ENCODE data around the gene FAM114A1.
"Not testable (repeated sequence)": the region's sequence is repeated elsewhere in the genome, so short reads cannot be mapped to it uniquely, and the experiment has no call there.

FAM114A1 gene

DNA sequence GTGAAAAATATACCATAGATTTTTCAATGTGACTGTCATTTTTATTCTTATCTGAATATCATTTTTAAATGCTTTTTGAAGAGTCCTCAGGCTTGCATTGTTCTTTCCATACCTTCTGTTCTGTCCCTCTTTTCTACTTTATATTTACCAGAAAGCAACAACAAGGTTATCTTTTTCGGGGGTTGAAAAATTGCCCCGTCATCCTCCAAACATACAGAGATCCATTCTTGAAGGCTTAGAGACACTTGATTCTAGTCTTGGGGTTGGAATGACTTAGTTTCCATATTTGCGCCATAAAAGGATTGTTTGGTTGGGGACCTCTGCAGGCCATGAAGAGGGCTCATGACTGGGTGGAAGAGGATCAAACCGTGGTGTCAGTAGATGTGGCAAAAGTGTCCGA is 63.5 kb downstream of the FAM114A1 start:
- TF ChIP-seq, protein P1, sequence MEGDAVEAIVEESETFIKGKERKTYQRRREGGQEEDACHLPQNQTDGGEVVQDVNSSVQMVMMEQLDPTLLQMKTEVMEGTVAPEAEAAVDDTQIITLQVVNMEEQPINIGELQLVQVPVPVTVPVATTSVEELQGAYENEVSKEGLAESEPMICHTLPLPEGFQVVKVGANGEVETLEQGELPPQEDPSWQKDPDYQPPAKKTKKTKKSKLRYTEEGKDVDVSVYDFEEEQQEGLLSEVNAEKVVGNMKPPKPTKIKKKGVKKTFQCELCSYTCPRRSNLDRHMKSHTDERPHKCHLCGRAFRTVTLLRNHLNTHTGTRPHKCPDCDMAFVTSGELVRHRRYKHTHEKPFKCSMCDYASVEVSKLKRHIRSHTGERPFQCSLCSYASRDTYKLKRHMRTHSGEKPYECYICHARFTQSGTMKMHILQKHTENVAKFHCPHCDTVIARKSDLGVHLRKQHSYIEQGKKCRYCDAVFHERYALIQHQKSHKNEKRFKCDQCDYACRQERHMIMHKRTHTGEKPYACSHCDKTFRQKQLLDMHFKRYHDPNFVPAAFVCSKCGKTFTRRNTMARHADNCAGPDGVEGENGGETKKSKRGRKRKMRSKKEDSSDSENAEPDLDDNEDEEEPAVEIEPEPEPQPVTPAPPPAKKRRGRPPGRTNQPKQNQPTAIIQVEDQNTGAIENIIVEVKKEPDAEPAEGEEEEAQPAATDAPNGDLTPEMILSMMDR (IDR thresholded peaks at IDR 0.05; ENCODE audit: low read depth, low read length), result no peak
- in situ Hi-C loops (cut with HindIII; ENCODE audit: low sequenced_read_pairs), result no loop called here

GRCh38 chr4:38935391-38936073 is 67.9 kb downstream of the FAM114A1 start:
- no peak overlapping the region for H3K4me3 ChIP-seq (ENCODE audit: low read depth, low read length)
- in situ Hi-C loops (cut with HindIII; ENCODE audit: low sequenced_read_pairs), result no loop called here
- TF ChIP-seq, protein P1 (IDR thresholded peaks at IDR 0.05; ENCODE audit: low read depth, low read length), result no peak
- DNase-seq (ENCODE audit: low read depth, low spot score), result no peak

More for the DNA sequence above, 63.5 kb downstream of the FAM114A1 start:
- no peak overlapping the region for H3K4me3 ChIP-seq (ENCODE audit: low read depth, low read length)
- no peak for DNase-seq (ENCODE audit: low read depth, low spot score)

GRCh38 chr4:38939165-38939564 is 71.6 kb downstream of the FAM114A1 start:
- in situ Hi-C loops (cut with HindIII; ENCODE audit: low sequenced_read_pairs), result no loop called here
- TF ChIP-seq, protein P1 (IDR thresholded peaks at IDR 0.05; ENCODE audit: low read depth, low read length), result no peak
- no peak overlapping the region for H3K4me3 ChIP-seq (ENCODE audit: low read depth, low read length)
- no peak for DNase-seq (ENCODE audit: low read depth, low spot score)

DNA sequence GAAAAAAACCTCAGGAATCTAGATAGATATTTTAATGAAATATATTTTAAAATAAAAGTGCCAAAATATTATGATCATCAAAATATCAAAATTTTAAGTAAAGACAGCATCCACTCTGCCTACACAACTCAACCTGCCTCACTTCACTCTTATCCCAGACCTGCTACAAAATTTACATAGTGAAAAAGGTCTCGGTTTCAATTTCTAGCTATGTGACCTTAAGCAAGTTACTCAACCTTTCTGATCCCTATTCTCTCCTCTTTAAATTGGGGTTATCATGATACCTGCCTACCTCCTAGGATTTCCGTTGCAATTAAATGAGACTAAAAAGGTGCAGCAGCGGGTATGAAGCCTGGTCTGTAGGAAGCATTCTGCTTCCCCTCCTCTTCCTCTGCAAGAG is 72.9 kb downstream of the FAM114A1 start:
- DNase-seq (ENCODE audit: low read depth, low spot score), result no peak
- no peak overlapping the region for H3K4me3 ChIP-seq (ENCODE audit: low read depth, low read length)
- in situ Hi-C loops (cut with HindIII; ENCODE audit: low sequenced_read_pairs), result no loop called here
- TF ChIP-seq, protein P1 (IDR thresholded peaks at IDR 0.05; ENCODE audit: low read depth, low read length), result no peak

- DNase-seq (ENCODE audit: low read depth, low spot score); in situ Hi-C loops (cut with HindIII; ENCODE audit: low sequenced_read_pairs): not testable (repeated sequence)
Observed at GRCh38 chr4:38941906-38942305, 74.3 kb downstream of the FAM114A1 start.

GRCh38 chr4:38943343-38943742 is 75.7 kb downstream of the FAM114A1 start:
- in situ Hi-C loops (cut with HindIII; ENCODE audit: low sequenced_read_pairs), result no loop called here
- no peak overlapping the region for H3K4me3 ChIP-seq (ENCODE audit: low read depth, low read length)
- TF ChIP-seq, protein P1 (IDR thresholded peaks at IDR 0.05; ENCODE audit: low read depth, low read length), result no peak
- DNase-seq (ENCODE audit: low read depth, low spot score), result no peak

More at GRCh38 chr4:38941906-38942305, 74.3 kb downstream of the FAM114A1 start:
- not testable (repeated sequence) for H3K4me3 ChIP-seq (ENCODE audit: low read depth, low read length)

GRCh38 chr4:38944440-38944839 is 76.8 kb downstream of the FAM114A1 start:
- no peak overlapping the region for H3K4me3 ChIP-seq (ENCODE audit: low read depth, low read length)
- TF ChIP-seq, protein P1 (IDR thresholded peaks at IDR 0.05; ENCODE audit: low read depth, low read length), result no peak
- DNase-seq (ENCODE audit: low read depth, low spot score), result no peak
- in situ Hi-C loops (cut with HindIII; ENCODE audit: low sequenced_read_pairs), result no loop called here
